Measurements from ENCODE around the gene TLN1. TPM values are rescaled to one million over a fixed set of nuclear protein-coding genes. Genes with fewer than 3 reads are reported as not detected.

TLN1 gene
- total RNA-seq, 3 donors from 2014 or later, result 163 to 497 (median 215) TPM

DNA sequence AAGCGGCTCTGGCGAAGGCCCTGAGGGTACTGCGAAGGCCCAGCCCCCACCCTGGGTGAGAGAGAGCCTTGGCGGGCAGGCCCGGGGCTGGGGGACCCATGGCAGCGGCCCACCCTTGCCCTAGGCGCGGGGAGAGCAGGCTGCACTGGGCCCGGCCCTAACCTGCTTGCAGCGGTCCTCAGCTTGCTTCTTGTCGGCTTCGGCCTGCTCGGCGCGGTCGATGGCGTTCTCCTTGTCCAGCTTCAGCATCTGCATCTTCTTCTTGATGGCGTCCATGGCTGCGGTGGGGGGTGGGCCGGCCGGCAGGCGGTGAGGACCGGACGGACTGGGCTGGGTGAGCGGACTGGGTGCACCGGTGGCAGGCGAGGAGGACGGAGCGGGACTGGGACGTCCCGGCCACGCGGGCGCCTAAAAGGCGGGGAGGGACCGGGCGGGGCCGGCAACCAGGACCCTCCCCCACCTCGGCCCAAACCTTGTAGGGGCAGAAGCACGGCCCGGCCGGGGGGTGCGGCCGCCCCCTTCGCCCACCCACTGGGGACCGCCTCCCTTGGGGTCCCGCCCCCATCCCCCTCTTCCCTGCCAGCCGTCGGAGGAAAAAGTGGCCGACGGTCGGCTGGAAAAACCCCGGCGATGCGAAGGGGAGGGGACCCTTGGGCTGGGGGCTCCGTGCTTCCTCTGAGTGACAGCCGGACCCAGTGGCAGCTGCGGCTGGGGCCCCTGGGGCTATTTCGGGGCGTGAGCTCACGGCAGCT, 42.3 kb downstream of the TLN1 start, which contains the start of gene TPM2:
TPM2 (minus strand) TSS at position 384 of the 752 bp plus-strand sequence; CDS start at position 276, 108 bp downstream.
- Histone ChIP-seq H3K27me3 (no peaks in the 10 kb centered on the region), H3K27ac (peak within 1 kb of the TSS; percentile 92 to 94), H3K36me3 (no peaks in the 10 kb centered on the region), H3K4me1 (peaks cover 0 to 3% of the 10 kb centered on the region in 2 donors), H3K4me3 (peak within 1 kb of the TSS; percentile 55 to 81 (median 68)), H3K9me3 (no peaks in the 10 kb centered on the region)
- TF ChIP-seq POLR2A (IDR thresholded peaks at IDR 0.05) (peak; percentile 21), POLR2AphosphoS5 (IDR thresholded peaks at IDR 0.05) (peak; percentile 69 to 75 (median 74)), CTCF (IDR thresholded peaks at IDR 0.05) (no peak)
- intact Hi-C loops (cut with DNase I; ENCODE audit: low total_unique reads), result no loop called here
- DNase-seq (ENCODE audit: low spot score in 2 of 2), result peak; percentile 69 to 88

- Histone ChIP-seq H3K36me3 (no peaks in the 10 kb centered on the region), H3K27me3 (no peaks in the 10 kb centered on the region), H3K9me3 (no peaks in the 10 kb centered on the region), H3K4me1 (peaks cover 0 to 3% of the 10 kb centered on the region in 2 donors), H3K4me3 (peak overlapping the region; percentile 55 to 81 (median 68)), H3K27ac (peak overlapping the region; percentile 92 to 94)
- DNase-seq (ENCODE audit: low spot score in 2 of 2), result no peak
- TF ChIP-seq POLR2AphosphoS5 (IDR thresholded peaks at IDR 0.05) (no peak), POLR2A (IDR thresholded peaks at IDR 0.05) (no peak), CTCF (IDR thresholded peaks at IDR 0.05) (no peak)
- intact Hi-C loops (cut with DNase I; ENCODE audit: low total_unique reads), result no loop called here
Measured at GRCh38 chr9:35688558-35689541, 43.1 kb downstream of the TLN1 start.

DNA sequence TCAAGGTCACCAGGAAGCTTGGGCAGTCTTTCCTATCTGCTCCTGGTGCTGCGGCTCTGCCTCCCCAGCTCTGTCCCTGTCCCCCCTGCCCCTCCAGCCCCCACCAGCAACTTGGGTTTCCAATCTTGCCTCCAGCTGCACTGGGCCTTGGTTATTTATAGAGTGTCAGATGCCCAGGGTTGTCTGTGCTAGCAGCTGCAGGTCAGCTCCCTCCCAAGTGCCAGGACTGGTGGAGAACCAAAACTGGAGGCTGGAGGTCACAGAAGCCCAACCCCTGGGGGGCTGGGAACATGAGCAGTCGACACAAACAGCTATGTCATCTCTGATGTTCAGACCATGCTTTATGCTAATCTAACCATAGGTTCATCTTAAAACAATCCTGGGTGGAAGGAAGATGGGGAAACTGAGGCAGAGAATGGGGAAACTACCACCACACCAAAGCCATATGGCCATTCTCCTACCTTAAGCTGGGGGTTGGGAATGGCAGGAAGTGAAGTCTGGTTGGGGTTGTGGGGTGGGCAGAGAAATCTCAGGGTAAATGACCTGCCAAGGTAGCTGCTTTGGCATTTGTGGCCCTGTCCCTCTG, 43.9 kb downstream of the TLN1 start:
- H3K36me3 ChIP-seq, result no peaks in the 10 kb centered on the region
- H3K4me3 ChIP-seq, result peak overlapping the region; percentile 55 to 81 (median 68)
- peak overlapping the region; percentile 92 to 94 for H3K27ac ChIP-seq
- TF ChIP-seq CTCF (IDR thresholded peaks at IDR 0.05), result no peak
- TF ChIP-seq POLR2A (IDR thresholded peaks at IDR 0.05), result no peak
- no peak for TF ChIP-seq POLR2AphosphoS5 (IDR thresholded peaks at IDR 0.05)
- H3K27me3 ChIP-seq, result no peaks in the 10 kb centered on the region
- peaks cover 0 to 3% of the 10 kb centered on the region in 2 donors for H3K4me1 ChIP-seq
- no peaks in the 10 kb centered on the region for H3K9me3 ChIP-seq
- intact Hi-C loops (cut with DNase I; ENCODE audit: low total_unique reads), result no loop called here
- DNase-seq (ENCODE audit: low spot score in 2 of 2), result no peak

GRCh38 chr9:35687306-35687705, 44.7 kb downstream of the TLN1 start:
- DNase-seq (ENCODE audit: low spot score in 2 of 2), result no peak
- no peaks in the 10 kb centered on the region for H3K36me3 ChIP-seq
- no peaks in the 10 kb centered on the region for H3K27me3 ChIP-seq
- intact Hi-C loops (cut with DNase I; ENCODE audit: low total_unique reads), result no loop called here
- peaks cover 0 to 3% of the 10 kb centered on the region in 2 donors for H3K4me1 ChIP-seq
- peak overlapping the region; percentile 55 to 81 (median 68) for H3K4me3 ChIP-seq
- H3K9me3 ChIP-seq, result no peaks in the 10 kb centered on the region
- H3K27ac ChIP-seq, result peak overlapping the region; percentile 92 to 94
- TF ChIP-seq POLR2A (IDR thresholded peaks at IDR 0.05) (no peak), POLR2AphosphoS5 (IDR thresholded peaks at IDR 0.05) (no peak), CTCF (IDR thresholded peaks at IDR 0.05) (no peak)

Data from breast epithelium (tissue), 4 donors.